Right renal pelvis (tissue), 4 donors: ENCODE data around the gene CIBAR2. TPM values are rescaled to one million over a fixed set of nuclear protein-coding genes. Genes with fewer than 3 reads are reported as not detected.

Experiments
- DNase-seq, 4 donors: peaks; one replicate each; pipeline ENCODE4 v3.0.0-alpha.2; 2013; ENCODE audit warnings: low read depth in 4 of 4, low spot score in 3 of 4, missing footprints in 1 of 4
- polyA plus RNA-seq, 4 donors: library from polyadenylated mRNA; unstranded; fragments of 120-200 nt; gene quantifications; one replicate each; pipeline ENCODE4 v1.2.1, GENCODE V29; 2013; ENCODE audit not compliant: insufficient read length in 4 of 4

The CIBAR2 gene
- under 1 TPM; 0.17 to 0.30 (median 0.23) TPM for polyA plus RNA-seq

DNA sequence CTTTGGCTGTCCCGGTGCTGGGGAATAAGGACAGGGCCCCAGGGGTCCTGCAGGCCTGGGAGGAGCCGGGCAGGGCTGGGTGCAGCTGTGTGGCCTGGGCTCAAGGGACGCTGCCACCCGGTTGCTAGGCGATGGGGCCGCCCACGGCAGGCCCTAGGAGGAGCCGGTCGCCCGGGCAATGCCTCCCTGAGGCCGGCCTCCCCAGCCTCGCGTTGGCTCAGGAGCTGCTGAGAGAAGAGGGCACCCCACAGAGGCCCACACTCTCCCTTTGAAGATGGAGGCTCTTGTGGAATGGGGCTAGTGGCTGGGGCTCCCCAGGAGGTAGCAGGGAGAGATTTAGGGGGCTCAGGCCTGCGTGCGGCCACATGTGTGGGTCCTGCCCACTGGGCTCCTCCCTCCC, at the start of gene CIBAR2:
TSS of gene CIBAR2 (minus strand) at position 109 of the 400 bp plus-strand sequence. CDS start 120 bp downstream, outside the sequence.
- no peak for DNase-seq

DNA sequence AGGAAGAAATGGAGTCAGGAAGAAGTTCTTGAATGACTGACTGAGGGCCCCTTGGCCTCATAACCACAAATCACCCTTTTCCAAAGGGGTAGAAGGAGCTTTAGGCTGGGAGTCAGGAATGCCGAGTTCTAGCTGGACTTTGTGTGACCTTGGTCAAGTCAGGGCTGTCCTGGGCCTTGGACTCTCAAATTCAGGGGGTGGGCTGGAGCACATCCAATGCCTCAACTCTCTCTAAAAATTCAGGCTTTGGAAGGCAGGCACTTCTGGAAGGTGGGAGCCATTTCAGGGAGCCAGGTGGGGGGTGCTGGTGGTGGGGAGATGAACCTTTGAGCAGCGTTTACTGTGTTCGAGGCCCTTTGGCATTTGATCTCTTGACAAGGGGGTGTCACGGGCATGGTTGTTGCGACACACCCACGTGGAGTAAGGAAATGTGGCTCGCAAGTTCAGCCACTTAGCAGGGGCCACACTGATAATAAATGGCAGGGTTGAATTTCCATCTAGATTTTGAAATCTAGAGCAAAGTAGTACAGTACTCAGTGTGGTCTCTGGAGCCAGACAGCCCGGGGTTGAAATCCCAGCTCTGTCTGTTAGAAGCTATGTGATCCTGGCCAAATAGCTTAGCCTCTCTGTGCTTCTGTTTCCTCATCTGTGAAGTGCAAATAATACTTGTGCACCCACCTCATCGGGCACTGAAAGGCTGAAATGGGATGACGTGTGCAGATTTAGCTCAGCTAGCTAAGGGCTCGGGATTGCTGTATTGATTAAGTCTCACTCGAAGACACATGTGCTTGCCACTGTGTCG, 47.1 kb upstream of the CIBAR2 start:
- DNase-seq = no peak

DNA sequence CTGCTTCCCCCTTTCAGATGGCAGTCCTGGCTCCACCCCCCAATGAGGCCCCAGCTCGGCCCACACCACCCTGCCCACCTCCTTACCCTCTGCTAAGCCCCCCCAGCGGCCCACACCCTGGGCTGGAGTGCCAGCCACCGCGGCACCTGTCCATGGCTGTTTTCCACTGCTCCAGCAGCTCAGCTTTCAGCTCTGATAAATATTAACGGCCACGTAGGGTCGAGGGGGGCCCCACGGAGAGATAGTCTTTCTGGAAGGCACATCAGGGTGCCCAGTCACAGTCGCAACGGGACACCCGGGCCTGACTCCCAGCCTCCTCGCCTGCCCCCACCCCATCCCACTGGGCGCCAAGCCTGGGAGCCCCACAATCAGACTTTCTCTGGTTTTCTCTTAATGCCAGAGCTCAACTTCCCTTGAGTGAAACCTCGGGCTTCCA, 46.5 kb upstream of the CIBAR2 start:
- DNase-seq = no peak

DNA sequence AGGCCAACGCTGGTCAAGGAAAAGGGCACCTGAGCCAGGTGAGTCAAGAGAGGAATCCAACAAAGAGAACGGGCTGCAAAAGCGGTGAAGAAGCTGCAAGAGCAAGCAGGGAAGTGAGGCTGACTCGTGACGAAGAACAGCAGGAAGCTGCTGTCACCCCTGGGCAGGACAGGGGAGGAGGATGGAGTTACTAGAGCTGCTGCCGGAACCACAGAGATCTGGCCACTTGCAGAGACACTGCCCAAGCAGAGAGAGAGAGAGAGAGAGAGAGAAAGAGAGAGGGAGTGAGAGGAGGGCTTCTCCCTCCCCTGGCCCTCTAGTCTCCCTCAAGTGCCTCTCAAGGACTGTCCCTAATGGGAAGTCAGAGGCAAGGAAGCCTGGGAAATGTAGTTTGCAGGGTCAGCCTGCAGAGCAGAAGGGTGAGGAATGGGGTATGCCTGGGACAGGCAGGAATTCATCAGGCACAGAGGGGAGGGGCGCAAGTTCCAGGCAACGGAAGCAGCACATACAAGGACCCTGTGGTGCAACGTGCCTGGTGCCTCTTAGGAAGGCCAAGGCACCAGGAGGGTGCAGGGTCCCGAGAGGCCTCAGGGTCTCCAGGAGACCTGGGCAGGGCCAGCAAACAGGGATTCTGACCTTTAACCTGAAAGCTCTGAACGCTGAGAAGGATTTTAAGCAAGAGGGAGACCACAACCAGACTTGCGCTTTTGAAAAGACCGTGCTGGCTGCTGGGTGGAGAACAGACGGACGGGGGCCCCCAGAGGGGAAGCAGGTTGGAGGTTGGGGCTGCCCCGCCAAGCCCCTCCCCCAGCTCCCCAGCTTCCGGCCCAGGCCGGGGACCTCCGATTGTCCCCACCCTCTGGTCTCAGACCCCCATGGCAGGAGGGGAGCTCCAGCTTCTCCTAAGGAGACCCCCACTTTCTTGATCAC, 45.8 kb upstream of the CIBAR2 start:
- no peak for DNase-seq

DNA sequence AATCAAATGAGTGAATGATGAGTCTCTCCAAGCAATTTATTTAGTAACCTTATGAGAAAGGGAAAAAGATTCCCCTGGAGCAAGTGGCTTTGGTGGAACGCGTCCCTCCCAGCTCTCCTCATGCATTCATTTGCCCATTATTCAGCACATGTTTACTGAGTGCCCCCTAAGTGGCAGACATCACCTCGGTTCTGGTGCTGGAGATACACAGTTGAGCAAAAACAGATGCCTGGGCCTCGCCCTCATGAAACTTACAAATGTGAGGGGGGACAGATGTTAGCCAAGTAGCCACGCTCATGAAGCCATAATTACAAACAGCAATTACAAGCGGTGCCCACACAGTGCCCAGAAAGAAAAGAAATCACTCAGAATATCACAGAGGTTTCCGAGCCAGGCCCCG, 45.1 kb upstream of the CIBAR2 start:
- no peak for DNase-seq

DNA sequence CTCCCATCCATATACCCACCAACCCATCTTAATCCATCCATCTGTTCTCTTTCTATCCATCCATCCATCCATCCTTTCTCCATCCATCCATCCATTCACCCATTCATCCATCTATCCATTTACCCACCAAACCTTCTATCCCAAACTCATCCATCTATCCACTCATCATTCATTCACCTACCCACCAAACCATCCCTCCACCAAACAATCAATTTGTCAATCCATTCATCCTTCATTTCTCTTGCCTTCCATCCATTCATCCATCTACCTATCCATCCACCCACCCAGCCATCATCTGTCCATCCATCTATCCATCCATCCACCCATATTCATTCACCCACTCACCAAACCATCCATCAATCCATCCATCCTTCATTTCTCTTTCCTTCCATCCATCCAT, 44.6 kb upstream of the CIBAR2 start:
- DNase-seq = no peak

DNA sequence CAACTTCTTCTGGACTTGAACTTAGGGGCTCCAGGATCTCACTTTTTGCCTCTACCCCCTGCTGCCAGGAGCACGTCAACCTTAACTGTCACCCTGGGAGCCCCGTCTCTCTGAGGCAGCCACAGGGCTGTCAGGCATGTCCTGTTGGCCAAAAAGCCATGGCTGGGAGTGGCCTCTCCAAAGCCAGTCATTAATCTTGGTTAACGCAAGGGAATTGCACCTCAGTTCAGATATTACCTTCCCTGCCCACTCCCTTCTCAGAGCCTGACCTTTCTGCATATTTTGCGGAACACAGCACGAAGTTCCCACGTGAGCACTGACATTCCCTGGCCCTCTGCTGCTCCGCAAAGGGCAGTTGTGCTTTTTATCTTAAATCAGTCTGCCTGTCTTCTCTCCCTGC, 44.2 kb upstream of the CIBAR2 start:
- DNase-seq = no peak

DNA sequence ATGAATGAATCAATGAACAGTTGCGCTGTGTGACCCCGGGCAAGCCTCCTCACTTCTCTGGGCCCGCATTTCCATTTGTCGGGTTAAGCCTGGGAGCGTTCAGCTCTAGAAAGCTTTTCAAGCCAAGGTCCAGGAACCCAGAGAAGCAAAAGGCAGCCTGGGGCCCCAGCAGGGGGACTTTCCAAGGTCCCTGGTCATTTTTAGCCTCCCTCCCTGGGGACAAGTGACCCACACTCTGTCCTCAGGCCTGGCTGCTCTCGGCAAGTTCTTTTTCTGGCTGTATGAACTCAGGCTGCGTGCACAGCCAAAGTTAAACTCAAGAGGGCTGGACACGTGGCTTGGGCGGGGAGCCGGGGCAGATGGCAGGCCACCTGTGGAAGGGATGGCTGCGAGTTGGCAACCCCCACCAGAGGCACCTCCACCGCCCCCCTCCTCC, 41.4 kb upstream of the CIBAR2 start:
- no peak for DNase-seq

DNA sequence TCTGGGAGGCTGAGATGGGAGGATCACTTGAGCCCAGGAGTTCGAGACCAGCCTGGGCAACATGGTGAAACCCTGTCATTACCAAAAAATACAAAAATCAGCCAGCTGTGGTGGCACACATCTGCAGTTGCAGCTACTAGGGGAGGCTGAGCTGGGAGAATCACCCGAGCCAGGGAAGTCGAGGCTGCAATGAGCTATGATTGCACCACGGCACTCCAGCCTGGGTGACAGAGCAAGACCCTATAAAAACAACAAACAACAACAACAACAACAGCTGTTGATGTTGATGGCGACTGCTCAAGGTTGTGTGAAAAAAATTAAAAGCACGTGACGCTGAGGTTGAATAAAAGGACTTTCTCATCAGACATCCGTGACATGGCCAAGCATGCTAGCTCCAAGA, 40.8 kb upstream of the CIBAR2 start:
- no peak for DNase-seq

DNA sequence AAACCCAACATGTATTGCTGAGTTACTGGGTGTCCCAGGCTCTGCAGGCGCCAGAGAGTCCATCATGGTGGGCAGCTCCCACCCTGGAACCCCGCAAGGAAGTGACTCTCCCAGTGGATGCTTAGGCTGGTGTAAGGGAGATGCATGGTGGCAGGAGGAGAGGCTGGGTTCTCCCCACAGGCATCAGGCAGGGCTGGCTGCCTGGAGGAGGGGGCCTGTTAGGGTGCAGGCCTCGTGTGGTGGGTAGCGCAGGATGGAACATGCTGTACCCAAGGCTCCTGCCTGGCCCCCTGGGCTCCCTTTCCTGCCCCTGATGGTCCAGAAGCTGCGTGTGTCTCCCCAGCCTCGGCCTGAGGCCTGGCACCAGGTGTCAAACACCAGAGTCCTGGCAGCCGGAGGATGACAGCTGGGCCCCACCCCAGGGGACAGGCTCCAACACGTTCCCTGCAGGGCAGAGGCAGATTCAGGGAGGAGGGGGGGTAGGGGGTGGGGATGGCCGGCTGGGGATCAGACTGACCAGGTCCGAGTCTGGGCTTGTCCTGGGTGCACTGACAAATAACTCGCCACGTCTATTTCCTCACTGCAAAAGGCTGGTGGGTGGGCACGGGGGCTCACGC, 40.2 kb upstream of the CIBAR2 start:
- no peak for DNase-seq

DNA sequence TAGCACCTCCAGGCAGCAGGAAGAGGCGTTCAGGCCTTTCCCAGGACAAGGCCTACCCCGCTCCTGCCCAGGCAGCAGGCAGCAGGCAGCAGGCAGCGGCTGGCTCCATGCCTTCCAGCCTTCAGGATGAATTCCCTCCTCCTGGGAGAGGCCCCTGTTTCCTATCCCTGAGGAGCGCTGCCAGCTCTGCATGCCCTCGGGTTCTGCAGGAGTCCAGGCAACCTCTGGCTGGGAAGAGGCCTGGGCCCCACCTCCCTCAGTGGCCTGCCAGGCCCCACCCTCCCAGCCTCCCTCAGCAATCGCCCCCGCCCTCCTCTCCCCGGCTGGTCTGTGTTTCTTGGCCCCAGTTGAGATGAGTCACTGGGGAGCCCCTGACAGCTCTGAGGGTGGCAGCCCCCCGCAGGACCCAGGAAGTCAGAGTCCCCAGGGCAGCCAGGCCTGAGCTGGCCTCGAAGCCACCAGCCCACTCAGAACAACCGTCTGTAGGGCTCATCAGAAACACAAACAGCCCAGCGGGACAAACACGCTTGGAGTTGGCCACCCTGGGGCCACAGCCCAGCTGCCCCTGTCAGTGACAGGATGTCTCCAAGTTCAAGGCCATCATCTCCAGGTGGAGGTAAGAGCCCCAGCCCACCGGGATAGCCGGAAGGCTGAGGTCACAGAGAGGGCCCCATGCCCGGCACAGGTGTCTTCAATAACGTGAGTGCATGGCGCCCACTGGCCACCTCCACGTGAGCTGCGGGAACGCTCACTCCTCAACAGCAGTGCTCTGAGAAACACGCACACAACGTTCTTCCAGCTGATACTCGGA, 39.5 kb upstream of the CIBAR2 start:
- no peak for DNase-seq

DNA sequence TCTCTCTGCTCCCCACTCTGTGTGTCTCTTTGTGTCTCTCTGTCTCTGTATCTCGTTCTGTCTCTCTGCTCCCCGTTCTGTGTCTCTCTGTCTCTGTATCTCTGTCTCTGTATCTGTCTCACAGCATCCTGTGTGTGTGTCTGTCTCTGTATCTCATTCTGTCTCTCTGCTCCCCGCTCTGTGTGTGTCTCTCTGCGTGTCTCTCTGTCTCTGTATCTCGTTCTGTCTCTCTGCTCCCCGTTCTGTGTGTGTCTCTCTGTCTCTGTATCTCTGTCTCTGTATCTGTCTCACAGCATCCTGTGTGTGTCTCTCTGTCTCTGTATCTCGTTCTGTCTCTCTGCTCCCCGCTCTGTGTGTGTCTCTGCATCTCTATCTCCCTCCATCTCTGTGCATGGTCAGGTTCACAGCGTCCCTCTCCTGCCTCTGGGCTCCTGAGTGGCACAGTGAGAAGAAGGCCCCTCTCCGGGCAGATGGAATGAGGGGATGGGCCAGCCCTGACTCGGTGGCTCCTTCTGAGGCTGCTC, 38.9 kb upstream of the CIBAR2 start:
- DNase-seq = no peak

DNA sequence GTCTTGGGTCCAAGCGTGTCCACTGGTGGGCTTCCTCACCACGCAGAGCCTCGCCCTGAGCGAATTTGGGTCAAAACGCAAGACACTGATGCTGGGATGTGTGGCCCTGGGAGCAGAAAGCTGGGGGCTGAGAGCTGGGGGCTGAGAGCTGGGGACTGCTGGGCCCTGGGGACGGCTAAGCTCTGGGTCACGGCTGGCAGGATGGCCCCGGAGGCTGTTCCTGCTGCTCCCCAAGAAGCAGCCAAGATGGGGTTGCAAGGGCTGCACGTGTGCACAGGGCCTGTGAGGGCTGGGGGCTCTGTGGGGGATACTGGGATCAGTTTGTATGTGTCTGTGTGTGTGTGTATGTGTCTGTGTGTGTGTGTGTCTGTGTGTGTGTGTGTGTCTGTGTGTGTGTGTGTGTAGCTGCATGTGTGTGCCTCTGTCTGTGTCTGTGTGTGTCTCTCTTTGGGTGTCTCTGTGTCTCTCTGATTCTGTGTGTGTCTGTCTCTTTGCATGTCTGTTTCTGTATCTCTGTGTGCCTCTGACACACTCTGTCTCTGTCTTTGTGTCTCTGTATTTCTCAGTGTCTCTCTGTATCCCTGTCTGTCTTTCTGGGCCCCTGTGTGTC, 38.2 kb upstream of the CIBAR2 start:
- DNase-seq = no peak

DNA sequence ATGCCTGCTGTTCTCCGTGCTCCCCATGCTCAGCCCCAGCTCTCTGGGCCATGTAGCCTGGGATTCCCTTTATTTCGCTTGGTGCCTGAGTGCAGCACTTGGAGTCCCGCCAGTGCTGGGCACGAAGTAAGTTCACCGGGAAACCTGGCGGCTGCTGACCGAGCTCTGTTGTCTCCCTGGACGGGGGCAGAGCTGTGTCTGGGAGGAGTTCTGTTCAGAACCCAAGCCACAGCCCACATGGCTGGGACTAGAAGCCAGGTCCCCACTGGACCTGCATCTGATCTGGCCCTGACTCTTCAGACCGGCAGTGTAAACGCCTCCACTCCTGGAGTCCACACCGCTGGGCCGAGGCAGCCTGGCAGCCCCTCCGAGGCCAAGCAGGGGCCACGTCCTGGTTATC, 37.5 kb upstream of the CIBAR2 start:
- no peak for DNase-seq

DNA sequence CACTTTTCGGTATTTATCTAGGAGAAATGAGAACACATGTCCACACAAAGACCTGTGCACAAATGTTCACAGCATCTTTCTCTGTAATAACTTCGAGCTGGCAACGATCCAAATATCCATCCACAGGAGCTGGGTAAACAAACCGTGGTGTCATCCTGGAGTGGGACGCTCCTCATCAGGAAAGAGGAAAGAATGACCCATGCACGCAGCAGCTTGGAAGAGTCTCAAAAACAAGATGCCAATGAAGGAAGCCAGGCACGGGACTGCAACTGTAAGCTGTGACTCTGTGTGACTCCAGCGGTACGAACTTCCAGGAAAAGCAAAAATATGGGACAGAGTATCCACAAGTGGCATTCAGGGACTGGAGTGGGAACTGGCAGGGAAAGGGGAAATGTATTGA, 36.7 kb upstream of the CIBAR2 start:
- DNase-seq = no peak

DNA sequence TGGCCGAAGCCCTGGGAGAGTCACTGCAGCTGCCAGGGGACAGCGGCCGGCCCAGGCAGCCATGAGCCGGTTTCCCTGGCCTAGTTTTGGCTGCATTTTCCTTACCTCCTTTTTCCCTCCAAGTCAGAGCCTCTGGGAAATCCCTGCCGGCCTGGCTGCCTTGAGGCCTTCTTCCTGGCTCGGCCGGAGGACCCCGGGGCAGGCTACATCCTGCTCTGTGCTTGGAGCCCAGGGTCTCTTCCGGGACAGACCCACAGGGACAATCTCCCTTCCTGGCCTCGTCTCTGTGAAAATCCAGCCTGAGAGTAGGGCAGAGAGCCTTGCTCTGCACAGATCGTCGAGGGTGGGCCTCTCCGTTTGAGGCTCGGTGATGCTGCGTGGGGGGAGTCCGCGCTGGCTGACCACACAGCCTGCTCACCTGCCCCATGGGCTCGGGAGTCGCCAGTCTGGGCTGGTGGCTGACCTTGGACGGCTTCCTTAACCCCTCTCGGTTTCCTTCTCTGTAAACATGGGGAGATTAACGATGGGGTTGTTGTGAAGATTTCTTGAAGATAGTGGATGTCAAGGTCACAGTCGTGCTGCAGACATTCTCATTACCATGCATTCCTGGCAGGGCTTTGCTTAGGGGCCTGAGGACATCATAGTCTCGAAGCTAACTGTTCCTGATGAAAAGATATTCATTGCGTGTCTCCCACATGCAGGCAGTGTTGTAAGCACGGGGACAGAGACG, 34.8 kb upstream of the CIBAR2 start:
- DNase-seq = no peak

DNA sequence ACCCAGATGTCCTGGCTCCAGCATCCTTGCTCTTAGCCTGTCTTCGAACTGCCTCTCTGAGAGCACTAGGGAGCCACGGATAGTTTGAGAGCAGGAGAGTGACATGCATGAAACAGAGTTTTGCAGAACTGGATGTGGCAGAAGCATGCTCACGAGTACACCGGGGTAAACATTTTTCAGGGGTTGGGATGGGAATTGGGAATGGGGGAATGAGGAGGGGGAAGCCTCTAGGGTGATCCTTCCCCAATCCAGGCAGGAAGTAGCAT, 34.2 kb upstream of the CIBAR2 start:
- DNase-seq = no peak

DNA sequence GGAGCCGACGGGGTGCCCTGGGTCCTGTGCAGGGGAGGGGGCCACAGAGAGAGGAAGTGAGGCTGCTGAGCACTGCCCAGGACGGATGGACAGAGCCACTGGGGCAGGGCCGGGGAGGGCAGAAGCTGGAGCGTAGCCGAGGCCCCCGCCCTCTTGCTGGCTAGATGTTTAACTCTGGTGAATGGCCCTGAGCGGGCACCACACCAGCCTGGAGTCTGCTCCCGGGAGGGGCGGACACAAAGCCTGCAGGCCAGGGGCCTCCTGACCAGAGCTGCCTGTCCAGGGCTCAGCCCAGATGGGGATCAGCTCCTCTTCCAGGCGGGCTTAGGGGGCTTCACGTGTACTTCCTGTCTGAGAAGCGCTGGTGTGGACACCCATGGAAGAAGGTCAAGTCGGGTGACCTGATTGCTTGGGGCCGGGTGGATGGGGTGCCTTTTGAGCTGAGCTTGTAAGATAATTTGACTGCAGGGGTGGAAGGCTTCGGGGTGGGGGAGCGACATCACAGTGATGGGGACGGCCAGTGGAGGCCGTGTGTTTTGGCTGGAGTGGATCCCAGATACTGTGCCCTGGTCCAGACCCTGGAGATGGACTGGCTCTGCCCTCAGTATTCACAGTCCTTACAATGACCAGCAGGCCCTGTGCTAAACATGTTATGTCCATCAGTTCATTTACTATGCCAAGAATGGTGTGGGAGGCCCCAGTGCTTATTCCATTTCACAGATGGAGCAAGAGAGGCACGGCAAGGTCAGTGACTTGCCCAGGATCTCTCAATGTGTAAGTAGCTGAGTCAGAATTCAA, 33.7 kb upstream of the CIBAR2 start:
- no peak for DNase-seq
